HepG2 (cell line): Measurements from ENCODE around the gene LGR6. TPM values are rescaled to one million over a fixed set of nuclear protein-coding genes. Genes with fewer than 3 reads are reported as not detected.

Experiments
- DBP ChIP-seq: sonication (generic); formaldehyde crosslinking; IDR thresholded peaks from 2 replicates; pipeline ENCODE4 v1.4.0; 2020; ENCODE audit warnings: missing genetic modification reagents; ENCODE audit errors: not compliant biosample characterization
- ETS1 ChIP-seq: sonication (generic); formaldehyde crosslinking; IDR thresholded peaks from 2 replicates; pipeline ENCODE4 v1.4.0; 2020; ENCODE audit warnings: missing genetic modification reagents
- FOXM1 ChIP-seq: sonication (generic); formaldehyde crosslinking; IDR thresholded peaks from 2 replicates; pipeline ENCODE4 v1.5.0; 2020; ENCODE audit warnings: missing genetic modification reagents
- GLMP ChIP-seq: sonication (generic); formaldehyde crosslinking; IDR thresholded peaks from 2 replicates; pipeline ENCODE4 v1.9.0; 2021; ENCODE audit warnings: missing genetic modification reagents, mild to moderate bottlenecking, borderline replicate concordance
- KMT2A ChIP-seq: sonication (generic); formaldehyde crosslinking; IDR thresholded peaks from 2 replicates; pipeline ENCODE4 v1.4.0; 2020; ENCODE audit warnings: missing genetic modification reagents
- MAZ ChIP-seq, 2 experiments: sonication (generic) in 1 of 2; formaldehyde crosslinking in 1 of 2; IDR thresholded peaks; 2 replicates each; pipeline versions ENCODE4 v1.5.0 to v1.6.1; 2012 to 2020; ENCODE audit warnings: low read depth in 2 of 2, mild to moderate bottlenecking in 2 of 2, borderline replicate concordance in 1 of 2, improper control_type of control experiment in 1 of 2, low read length in 1 of 2, missing genetic modification reagents in 1 of 2, moderate library complexity in 1 of 2
- MXD4 ChIP-seq: IDR thresholded peaks from 2 replicates; pipeline ENCODE4 v1.6.1; 2016; ENCODE audit warnings: mild to moderate bottlenecking, missing biosample characterization, missing genetic modification reagents
- NFYB ChIP-seq: sonication (generic); formaldehyde crosslinking; IDR thresholded peaks from 2 replicates; pipeline ENCODE4 v1.4.0; 2020; ENCODE audit warnings: missing genetic modification reagents
- SOX6 ChIP-seq, 2 experiments: fragments of 450-650 bp in 1 of 2; sonication (generic) in 1 of 2; formaldehyde crosslinking in 1 of 2; IDR thresholded peaks; 2 replicates each; pipeline versions ENCODE4 v1.4.0 to v1.6.1; 2017 to 2020; ENCODE audit warnings: antibody characterized with exemption in 1 of 2, mild to moderate bottlenecking in 1 of 2, missing genetic modification reagents in 1 of 2
- SP140L ChIP-seq: sonication (generic); formaldehyde crosslinking; IDR thresholded peaks from 2 replicates; pipeline ENCODE4 v1.4.0; 2020; ENCODE audit warnings: missing genetic modification reagents, borderline replicate concordance
- TBX2 ChIP-seq: sonication (generic); formaldehyde crosslinking; IDR thresholded peaks from 2 replicates; pipeline ENCODE4 v1.5.0; 2020; ENCODE audit warnings: missing genetic modification reagents, mild to moderate bottlenecking, borderline replicate concordance
- ZBED4 ChIP-seq: sonication (generic); formaldehyde crosslinking; IDR thresholded peaks from 2 replicates; pipeline ENCODE4 v1.4.0; 2020; ENCODE audit warnings: missing genetic modification reagents, borderline replicate concordance
- ZNF234 ChIP-seq: sonication (generic); formaldehyde crosslinking; conservative IDR thresholded peaks from 2 replicates; pipeline ENCODE4 v1.5.1; 2020; ENCODE audit warnings: mild to moderate bottlenecking, missing genetic modification reagents
- ZNF281 ChIP-seq: sonication (generic); formaldehyde crosslinking; IDR thresholded peaks from 2 replicates; pipeline ENCODE4 v1.4.0; 2020; ENCODE audit warnings: missing genetic modification reagents, borderline replicate concordance
- ZNF333 ChIP-seq: sonication (generic); formaldehyde crosslinking; IDR thresholded peaks from 2 replicates; pipeline ENCODE4 v1.4.0; 2020; ENCODE audit warnings: mild to moderate bottlenecking, missing genetic modification reagents, borderline replicate concordance
- ZNF547 ChIP-seq: sonication (generic); formaldehyde crosslinking; IDR thresholded peaks from 2 replicates; pipeline ENCODE4 v1.5.1; 2020; ENCODE audit warnings: mild to moderate bottlenecking, missing genetic modification reagents
- ZNF709 ChIP-seq: sonication (generic); formaldehyde crosslinking; IDR thresholded peaks from 2 replicates; pipeline ENCODE4 v1.5.0; 2020; ENCODE audit warnings: mild to moderate bottlenecking, missing genetic modification reagents
- polyA plus RNA-seq, 8 experiments: library from polyadenylated mRNA; depleted of rRNA in 3 of 8; stranded (reverse) in 7 of 8; unstranded in 1 of 8; fragments of >200 nt; fragmentation: Illumina TruSeq in 4 of 8; extraction: Trizol in 4 of 8; gene quantifications; 2 replicates each; pipeline versions ENCODE4 v1.2.1 to v1.2.3, GENCODE V29; 2011 to 2016; ENCODE audit warnings: low read depth in 4 of 8, missing spikeins in 1 of 8, mixed read lengths in 1 of 8; ENCODE audit not compliant: insufficient read depth in 1 of 8
- total RNA-seq, 5 experiments: library from RNA; depleted of rRNA; stranded (reverse); fragments of >200 nt; fragmentation: Illumina TruSeq; extraction: Trizol; gene quantifications; 2 replicates each; pipeline ENCODE4 v1.2.3, GENCODE V29; 2016; ENCODE audit warnings: low read depth in 1 of 5

The LGR6 gene
- total and polyA plus RNA-seq, 2 of the 13 experiments (the other 11 are each of a cell fraction or from before 2014, with no cell fraction given) = 0.07 TPM; not detected in 1

- TF ChIP-seq ZBED4 (peak; percentile 82; the same call in 1 of the 2 replicates), NFYB (CRISPR knock-in tag) (no peak), ZNF547 (CRISPR knock-in tag) (no peak), GLMP (CRISPR knock-in tag) (no peak), MAZ (IDR thresholded peaks at IDR 0.05; ENCODE audit: borderline replicate concordance, low read depth, low read length) (no peak), MAZ (CRISPR knock-in tag; IDR thresholded peaks at IDR 0.05; ENCODE audit: low read depth) (no peak), ETS1 (no peak), TBX2 (CRISPR knock-in tag) (peak; percentile 85; the same call in 1 of the 2 replicates), DBP (CRISPR knock-in tag) (no peak), SP140L (CRISPR knock-in tag) (no peak), MXD4 (CRISPR knock-in tag) (no peak), SOX6 (IDR thresholded peaks at IDR 0.05) (no peak), SOX6 (CRISPR knock-in tag; IDR thresholded peaks at IDR 0.05) (peak; percentile 23; the same call in 1 of the 2 replicates), ZNF709 (no peak), ZNF333 (no peak), ZNF281 (CRISPR knock-in tag) (no peak), FOXM1 (CRISPR knock-in tag) (no peak), ZNF234 (CRISPR knock-in tag) (no peak), KMT2A (CRISPR knock-in tag) (no peak)
Measured at GRCh38 chr1:202317941-202318925, 124.6 kb downstream of the LGR6 start (continued).
